GM10266 (cell line): Measurements from ENCODE around the gene SBF2.
A peak's percentile ranks its signal among the peaks of the same experiment; 100 is the strongest.

Experiments used
- DNase-seq: peaks from one replicate; pipeline ENCODE4 v3.0.0; 2012; ENCODE audit errors: extremely low spot score
- TF ChIP-seq, protein P1 (sequence below): IDR thresholded peaks from 2 replicates; pipeline ENCODE4 v1.5.1; 2012; ENCODE audit warnings: mild to moderate bottlenecking, low read depth; ENCODE audit not compliant: control insufficient read depth, insufficient read depth; ENCODE audit errors: missing control alignments

Gene SBF2

DNA sequence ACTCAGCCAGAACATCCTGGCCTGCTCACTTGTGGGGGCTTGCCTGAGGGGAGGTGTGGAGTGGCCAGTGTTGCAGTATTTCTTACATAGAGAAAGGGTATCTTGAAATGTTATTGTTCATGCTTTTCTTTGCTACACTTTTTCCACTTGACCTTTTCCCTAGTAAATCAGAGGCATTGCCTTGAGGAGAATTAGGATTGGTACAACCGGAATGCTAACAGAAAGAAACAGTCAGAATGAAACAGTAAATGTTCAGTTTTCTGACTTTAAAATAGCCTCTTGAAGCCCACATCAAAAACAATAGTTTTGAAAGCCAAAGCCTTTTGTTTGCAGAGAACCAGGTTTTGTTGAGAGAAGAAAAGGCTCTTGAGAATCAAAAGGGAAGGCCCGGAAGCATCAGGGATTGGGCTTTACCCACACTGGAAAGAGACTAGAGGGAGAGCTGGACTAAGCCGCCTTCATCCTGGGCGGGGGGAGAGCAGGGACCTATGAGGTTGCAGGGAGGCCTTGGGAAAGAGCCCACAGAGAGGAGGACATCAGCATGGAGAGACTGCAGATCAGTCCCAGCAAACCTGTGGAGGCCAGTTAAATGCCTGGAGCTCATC lies 23.2 kb upstream of the SBF2 start:
- peak; percentile 21 for DNase-seq
- TF ChIP-seq, protein P1, sequence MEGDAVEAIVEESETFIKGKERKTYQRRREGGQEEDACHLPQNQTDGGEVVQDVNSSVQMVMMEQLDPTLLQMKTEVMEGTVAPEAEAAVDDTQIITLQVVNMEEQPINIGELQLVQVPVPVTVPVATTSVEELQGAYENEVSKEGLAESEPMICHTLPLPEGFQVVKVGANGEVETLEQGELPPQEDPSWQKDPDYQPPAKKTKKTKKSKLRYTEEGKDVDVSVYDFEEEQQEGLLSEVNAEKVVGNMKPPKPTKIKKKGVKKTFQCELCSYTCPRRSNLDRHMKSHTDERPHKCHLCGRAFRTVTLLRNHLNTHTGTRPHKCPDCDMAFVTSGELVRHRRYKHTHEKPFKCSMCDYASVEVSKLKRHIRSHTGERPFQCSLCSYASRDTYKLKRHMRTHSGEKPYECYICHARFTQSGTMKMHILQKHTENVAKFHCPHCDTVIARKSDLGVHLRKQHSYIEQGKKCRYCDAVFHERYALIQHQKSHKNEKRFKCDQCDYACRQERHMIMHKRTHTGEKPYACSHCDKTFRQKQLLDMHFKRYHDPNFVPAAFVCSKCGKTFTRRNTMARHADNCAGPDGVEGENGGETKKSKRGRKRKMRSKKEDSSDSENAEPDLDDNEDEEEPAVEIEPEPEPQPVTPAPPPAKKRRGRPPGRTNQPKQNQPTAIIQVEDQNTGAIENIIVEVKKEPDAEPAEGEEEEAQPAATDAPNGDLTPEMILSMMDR: no peak

DNA sequence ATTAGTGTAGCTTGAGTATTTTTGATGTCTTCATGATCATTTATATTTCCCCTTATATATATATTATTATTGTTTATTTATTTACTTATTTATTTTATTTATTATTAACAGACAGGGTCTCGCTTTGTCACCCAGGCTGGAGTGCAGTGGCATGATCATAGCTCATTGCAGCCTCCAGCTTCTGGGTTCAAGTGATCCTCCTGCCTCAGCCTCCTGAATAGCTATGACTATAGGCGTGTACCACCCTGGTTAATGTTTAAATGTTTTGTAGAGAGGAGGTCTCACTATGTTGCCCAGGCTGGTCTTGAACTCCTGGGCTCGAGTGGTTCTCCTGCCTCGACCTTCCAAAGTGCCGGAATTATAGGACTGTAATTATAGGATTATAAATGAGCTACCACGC lies 21.1 kb upstream of the SBF2 start:
- no peak for DNase-seq
- TF ChIP-seq, protein P1: no peak

DNA sequence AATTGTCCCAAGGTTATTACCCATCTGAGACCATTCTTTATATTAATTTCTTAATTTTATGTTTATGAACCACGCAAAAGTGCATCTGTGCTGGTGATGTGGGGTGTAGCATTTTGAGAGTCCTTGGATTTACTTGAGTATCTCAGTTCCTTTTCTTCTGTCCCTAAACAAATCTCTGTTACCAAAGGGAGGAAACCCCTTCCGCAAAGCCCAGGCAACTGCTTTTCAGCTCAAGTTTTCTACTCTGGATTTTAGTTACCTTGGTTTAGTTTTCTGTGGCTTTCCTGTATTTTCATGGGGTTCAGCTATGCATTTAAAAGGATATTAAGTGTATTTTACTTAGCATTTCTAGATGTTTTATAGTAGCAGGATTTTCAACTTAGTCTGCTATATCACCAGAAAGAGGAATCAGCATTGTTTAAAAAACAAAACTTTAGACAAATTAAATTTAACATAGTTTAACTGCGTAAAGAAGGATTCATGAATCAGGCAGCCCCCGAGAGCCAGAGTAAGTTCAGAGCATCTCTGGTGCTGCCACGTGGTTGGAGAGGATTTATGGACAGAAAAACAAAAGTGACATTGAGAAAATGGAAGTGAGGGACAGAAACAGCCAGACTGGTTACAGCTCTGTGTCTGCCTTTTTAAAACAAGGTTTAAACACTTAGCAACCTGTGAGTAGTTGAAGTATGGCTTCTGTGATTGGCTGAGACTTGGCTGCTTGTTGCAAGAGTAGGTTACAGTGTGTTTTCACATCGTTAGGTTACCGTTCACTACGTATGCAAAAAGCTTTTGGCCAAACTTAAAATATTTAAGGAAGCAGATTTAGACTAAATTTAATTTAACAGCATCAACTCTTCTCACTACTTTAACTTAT lies 20.4 kb upstream of the SBF2 start:
- peak; percentile 52 for DNase-seq
- TF ChIP-seq, protein P1: no peak

DNA sequence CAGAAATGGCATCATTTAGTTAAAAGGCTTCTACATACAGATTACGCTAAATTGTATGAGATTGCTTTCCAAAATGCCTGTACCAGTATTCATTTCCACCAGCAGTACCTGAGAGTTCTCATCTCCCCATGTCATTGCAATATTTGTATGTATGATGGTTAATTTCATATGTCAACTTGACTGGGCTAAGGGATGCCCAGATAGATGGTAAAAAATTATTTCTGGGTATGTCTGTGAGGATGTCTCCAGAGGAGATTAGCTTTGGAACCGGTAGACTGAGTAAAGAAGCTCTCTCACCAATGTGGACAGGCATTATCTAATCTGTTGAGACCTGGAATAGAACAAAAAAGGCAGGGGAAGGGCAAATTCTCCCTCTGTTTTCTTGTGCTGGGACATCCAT lies 17.8 kb upstream of the SBF2 start:
- no peak for DNase-seq
- TF ChIP-seq, protein P1: no peak

DNA sequence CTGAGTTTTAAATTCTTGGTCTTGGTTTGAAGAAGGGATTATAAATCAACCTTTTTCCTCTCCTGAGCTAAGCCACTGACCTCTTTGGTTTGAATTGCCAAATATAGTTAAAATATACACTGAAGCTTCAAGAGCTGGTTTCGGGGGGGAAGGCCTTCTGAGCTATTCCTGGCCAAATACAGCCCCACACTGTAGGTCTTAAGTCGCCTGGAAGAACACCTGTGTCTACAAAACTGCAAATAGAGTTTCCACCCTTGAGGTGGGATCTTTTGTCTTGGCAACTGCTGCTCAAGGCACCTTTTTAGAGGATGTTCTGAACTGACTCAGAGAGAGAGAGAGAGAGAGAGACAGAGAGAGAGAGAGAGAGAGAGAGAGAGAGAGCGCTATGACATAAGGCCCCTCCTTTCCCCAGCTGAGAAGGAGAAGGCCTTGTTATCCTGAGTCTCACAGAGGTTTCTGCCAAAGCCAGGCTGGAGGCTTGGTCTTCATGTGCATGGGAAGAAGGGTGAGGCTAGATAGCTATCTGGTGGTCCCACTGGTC lies 16.4 kb upstream of the SBF2 start:
- TF ChIP-seq, protein P1: no peak
- peak; percentile 33 for DNase-seq

DNA sequence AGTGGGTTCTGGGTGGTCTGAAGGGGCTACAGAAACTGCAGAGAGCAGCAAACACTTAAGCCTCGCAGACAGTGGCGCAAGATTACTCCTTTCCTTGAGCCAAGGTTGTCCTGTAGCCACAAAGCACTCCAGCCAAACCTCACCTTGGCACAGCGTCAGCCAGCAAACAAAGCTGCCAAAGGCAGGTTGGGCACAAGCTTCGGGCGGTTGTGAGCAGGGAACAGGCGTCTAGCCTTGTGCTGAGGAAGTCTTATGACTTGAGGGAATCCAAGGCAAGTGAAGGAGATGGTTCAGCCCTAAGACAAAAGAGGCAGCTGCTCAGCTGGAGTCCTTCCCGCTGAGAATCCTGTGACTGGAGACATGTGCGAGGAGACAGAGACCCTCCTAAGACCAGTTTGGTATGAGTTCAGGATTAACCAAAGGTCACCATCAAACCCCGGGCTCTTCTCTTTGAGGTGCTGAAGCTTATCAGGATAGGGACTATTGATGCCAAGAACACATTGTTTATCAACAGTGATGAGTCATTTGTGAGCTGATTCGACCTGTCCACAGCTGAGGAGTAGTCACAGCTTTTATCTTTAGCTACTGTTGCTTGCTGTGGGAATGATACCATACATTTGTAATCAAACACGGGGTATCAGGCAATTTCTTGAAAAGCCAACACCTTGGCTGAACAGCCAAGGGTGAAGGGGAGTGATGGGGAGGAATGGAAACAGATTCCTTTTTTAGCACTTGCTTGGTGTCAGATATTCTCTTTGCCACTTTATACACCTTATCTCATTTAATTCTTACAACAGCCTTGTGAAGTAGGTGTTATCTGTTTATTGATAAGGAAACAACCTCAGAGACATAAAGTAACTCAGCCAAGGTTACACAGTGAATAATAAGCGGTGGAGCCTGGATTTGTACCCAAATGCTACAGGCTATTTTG lies 15.4 kb upstream of the SBF2 start:
- TF ChIP-seq, protein P1: no peak
- DNase-seq: no peak
